Activated gamma-delta T cell (primary cell): ENCODE results near the gene PERM1.
"Not testable (repeated sequence)": the region's sequence is repeated elsewhere in the genome, so short reads cannot be mapped to it uniquely, and the experiment has no call there.

ENCODE experiments used
- DNase-seq: peaks from one replicate; lab custom pipeline; 2025; lab: John Stamatoyannopoulos, UW

PERM1 gene

GRCh38 chr1:997993-998744 lies 16.3 kb upstream of the PERM1 start:
- no peak for DNase-seq

- DNase-seq = no peak
Measured at GRCh38 chr1:997713-997992, 15.8 kb upstream of the PERM1 start.

- DNase-seq = no peak
Measured at GRCh38 chr1:996851-997712, 15.2 kb upstream of the PERM1 start.

GRCh38 chr1:995665-996633 lies 14.1 kb upstream of the PERM1 start:
- DNase-seq = no peak

GRCh38 chr1:994546-994945 lies 12.7 kb upstream of the PERM1 start:
- DNase-seq = not testable (repeated sequence)

DNA sequence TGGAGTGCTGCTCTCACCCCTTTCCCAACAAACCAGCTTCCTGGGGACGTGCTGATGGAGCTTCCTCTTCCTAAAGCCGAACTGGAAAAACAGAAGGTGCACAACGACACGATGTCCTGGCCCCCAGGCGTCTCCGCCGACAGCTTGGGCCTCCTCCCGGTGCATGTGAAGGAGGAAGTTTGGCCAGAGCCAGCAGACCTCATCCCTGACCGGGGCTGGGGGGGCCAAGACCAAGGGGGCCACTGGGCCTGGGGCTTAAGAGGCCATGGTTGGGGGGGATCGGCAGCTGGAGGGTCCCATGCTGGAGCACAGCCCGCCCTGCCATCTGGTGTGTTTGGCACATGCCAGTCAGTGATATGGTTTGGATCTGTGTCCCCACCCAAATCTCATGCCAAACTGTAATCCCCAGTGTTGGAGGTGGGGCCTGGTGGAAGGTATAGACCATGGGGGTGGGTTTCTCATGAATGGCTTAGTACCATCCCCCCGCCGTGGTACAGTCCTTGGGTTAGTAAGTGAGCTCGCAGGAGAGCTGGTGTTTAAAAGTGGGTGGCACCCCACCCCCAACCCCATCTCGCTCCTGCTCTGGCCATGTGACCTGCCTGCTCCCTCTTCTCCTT lies 11.6 kb upstream of the PERM1 start:
- DNase-seq = no peak

DNA sequence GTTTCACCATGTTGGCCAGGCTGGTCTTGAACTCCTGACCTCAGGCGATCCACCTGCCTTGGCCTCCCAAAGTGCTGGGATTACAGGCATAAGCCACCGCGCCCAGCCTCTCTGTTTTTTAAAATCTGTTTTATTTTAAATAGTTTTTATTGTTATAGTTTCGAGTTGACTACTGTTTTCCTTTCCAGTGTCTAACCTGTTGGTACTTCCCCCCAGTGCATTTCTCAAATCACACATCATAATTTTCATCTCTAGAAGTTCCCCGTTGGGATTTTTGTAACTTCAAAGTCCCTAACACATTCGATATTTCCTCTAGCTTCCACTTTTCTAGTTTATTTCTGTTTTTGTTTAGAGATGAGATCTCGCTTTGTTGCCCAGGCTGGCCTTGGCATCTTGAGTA lies 10.5 kb upstream of the PERM1 start:
- DNase-seq = no peak

DNA sequence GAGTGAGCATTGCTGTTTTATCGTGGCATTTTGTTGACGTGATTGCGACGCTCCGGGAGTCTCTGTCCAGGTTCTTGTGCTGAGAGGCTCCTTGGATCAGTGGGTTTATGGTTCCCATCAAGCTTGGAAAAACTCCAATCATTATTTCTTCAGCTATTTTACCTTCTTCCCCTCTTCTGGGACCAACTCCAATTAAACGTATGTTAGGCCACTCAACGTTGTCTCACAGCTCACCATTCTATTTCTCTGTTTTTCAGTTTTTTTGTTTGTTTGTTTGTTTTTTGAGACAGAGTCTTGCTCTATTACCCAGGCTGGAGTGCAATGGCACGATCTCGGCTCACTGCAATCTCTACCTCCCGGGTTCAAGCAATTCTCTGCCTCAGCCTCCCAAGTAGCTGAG lies 10.0 kb upstream of the PERM1 start:
- no peak for DNase-seq

DNA sequence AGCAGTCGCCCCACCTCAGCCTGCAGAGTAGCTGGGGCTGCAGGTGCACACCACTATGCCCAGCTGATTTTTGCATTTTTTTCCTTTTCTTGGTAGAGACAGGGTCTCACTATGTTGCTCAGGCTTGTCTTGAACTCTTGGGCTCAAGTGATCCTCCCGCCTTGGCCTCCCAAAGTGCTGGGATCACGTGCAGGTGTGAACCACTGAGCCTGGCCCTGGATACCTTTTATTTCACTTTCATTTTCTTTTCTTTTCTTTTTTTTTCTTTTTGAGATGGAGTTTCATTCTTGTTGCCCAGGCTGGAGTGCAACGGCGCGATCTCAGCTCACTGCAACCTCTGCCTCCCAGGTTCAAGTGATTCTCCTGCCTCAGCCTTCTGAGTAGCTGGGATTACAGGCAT lies 9.4 kb upstream of the PERM1 start:
- DNase-seq = not testable (repeated sequence)

DNA sequence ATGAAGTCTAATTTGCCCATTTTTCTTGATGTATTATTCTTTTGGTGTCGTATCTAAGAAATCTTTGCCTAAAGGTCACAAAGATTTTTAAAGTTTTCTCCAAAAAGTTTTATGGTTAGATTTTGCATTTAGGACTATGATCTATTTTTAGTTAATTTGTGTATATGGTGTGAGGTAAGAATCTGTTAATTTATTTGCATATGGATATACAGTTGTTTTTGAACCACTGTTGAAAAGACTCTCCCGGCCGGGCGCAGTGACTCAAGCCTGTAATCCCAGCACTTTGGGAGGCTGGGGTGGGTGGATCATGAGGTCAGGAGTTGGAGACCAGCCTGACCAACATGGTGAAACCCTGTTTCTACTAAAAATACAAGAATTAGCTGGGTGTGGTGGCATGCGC lies 6.2 kb upstream of the PERM1 start:
- DNase-seq = not testable (repeated sequence)

GRCh38 chr1:985126-985525 lies 3.2 kb upstream of the PERM1 start:
- DNase-seq = no peak

- DNase-seq = no peak
Measured at GRCh38 chr1:984476-984814, 2.6 kb upstream of the PERM1 start.

GRCh38 chr1:983798-984475 lies 2.0 kb upstream of the PERM1 start:
- DNase-seq = peak; percentile 37

GRCh38 chr1:982765-983436 lies 1.0 kb upstream of the PERM1 start:
- no peak for DNase-seq

DNA sequence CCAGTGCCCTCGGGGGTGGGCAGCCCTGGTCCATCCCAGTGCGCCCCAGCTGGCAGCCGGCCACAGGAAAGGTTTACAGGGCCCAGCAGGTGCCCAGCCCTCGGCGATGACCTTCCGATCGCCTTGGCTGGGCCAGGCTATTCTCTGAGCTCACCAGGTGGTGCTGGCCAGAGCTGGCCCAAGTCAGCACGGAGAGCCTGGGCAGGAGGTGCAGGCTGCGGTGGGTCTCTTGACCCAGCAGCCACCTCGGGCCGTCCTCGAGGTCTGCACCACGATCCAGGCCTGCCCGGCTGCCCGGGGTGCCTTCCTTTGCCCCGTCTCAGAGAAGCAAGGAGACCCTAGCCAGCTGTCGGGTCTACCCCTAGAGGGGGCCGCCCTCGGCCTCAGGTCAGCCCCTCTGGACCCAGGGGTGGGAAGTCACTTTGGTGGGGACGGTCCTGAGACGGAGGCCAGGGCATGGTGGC lies 370 bp downstream of the PERM1 start:
- DNase-seq = no peak

DNA sequence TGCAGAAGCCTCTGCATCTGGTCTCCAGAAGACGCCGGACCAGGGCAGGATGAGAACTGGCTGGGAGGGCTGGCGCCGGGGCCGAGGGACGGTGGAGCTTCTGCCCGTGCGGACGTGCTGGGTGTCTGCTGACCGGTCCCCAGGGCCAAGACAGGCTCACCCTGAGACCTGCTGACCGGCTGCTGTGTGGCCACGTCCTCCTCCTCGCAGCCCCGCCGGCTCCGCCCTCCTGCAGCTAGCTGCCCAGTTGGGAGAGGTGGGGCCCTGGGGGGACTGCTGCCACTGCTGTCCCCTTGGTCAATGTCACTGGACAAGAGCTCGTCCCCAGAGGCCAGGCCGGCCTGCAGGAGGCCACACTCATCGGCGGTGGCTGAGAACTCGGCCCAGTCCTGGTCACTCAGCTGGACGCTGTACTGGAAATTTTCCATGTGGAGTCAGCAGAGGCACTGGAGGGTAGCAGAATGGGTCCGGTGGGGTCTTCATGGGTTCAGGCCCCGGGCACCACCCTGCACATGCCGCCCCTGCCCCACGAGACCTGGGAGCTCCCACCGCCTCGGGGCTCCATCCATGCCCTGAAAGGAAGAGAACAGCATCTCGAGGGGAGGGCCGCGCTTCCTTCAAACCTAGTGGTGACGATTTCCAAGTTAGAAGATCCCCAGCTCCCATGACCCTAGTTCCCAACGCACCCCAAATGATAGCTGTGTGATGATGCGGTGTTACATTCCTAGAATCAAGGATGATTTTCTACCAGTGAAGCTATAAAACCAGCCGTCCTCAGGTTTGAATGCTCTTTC lies 1.1 kb downstream of the PERM1 start:
- DNase-seq = no peak

DNA sequence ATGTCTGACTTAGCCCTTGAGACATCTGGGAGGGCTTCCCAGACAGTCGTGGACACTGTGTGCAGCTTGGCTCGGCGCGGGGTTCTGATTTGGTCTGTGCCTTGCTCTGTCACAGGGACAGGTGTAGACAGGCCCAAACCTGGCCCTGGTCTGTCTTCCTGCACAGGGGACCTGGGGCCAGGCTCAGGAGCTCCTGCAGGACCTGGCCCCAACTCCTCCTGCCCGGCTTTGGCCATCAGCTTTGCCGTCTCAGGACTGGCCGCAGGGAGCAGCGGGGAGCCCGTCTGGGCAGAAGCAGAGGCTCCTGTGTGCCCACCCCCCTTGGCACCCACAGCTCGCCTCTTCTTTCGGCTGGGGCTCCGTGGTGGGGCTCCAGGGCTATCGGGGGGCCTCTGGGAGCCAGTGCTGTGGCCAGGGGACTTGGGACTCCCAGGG lies 1.7 kb downstream of the PERM1 start:
- no peak for DNase-seq

GRCh38 chr1:979744-980072 lies 2.2 kb downstream of the PERM1 start:
- DNase-seq = no peak

DNA sequence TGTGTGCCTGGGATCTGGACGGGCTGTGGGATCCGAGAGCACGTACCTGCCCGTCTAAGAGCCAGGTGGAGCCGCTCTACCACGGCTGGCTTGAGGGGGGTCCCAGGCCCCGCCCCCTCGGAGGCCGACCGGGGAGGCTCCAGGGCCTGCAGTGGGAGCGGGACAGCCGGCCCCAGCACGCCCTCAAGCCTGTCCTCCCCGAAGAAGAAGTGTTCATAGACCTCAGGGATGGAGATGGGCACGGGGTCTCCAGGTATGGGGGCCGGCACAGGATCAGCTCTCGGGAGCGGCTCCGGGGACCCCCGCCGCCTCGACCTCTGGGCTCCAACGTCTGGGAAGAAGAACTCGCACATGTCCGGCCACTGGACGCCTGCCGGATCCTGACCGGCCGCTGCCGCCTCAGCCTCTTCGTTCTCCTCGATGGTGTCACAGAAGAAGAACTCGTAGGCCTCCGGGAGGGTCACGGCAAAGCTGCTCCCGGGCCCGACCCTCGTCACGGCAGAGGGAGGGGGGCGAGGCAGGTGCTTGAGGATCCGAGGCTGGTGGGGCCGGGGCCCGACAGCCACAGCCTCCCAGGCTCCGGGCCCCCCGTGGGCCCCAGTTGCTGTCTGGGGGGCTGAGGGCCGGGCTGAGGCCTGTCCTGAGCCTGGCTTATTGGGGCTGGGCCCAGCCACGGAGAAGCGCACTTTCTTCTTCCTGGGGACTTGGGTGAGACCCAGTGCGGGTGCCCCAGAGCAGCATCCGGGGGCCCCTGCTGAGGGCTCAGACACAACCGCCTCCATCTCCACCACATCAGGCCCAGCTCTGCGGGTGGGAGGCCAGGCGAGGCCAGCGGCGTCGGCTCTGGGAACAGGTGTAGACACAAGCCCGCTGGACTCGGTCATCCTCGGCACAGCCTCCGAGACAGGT lies 2.8 kb downstream of the PERM1 start:
- no peak for DNase-seq
